HL-60 (cell line): ENCODE measurements around the gene TTYH2.

Experiments
- DNase-seq, 2 experiments: peaks; one replicate each; pipeline ENCODE4 v3.0.0-alpha.2; 2010 to 2020; ENCODE audit warnings: low read depth in 1 of 2, low spot score in 1 of 2
- H3K27ac ChIP-seq: fragments of 250-450 bp; sonication (Bioruptor Pico); replicated peaks from 2 replicates; pipeline ENCODE4 v1.5.1; 2020; ENCODE audit warnings: mild to moderate bottlenecking, moderate library complexity
- H3K27me3 ChIP-seq: fragments of 250-450 bp; sonication (Bioruptor Pico); 2 replicates; pipeline ENCODE4 v1.5.1; 2021; ENCODE audit warnings: mild to moderate bottlenecking, moderate library complexity; ENCODE audit not compliant: insufficient read depth, poor library complexity, severe bottlenecking
- H3K4me3 ChIP-seq: replicated peaks from 2 replicates; pipeline ENCODE4 v1.5.1; 2011; ENCODE audit warnings: mild to moderate bottlenecking, control low read depth, low read length; ENCODE audit not compliant: insufficient read depth
- GABPA ChIP-seq: IDR thresholded peaks from 2 replicates; pipeline ENCODE4 v1.6.1; 2012; ENCODE audit warnings: low read depth
- POLR2AphosphoS5 ChIP-seq: IDR thresholded peaks from 2 replicates; pipeline ENCODE4 v1.6.1; 2012; ENCODE audit warnings: low read depth
- SPI1 ChIP-seq: IDR thresholded peaks from 2 replicates; pipeline ENCODE4 v1.6.1; 2012; ENCODE audit warnings: low read depth, mild to moderate bottlenecking, borderline replicate concordance
- TF ChIP-seq, protein P1 (sequence below): IDR thresholded peaks from 2 replicates; pipeline ENCODE4 v1.6.1; 2012; ENCODE audit warnings: low read depth; ENCODE audit not compliant: insufficient replicate concordance
- TF ChIP-seq, protein P2 (sequence below): IDR thresholded peaks from one replicate; pipeline ENCODE4 v1.5.1; 2011; ENCODE audit warnings: low read length, control low read depth, inconsistent platforms; ENCODE audit not compliant: insufficient read depth

Gene TTYH2

DNA sequence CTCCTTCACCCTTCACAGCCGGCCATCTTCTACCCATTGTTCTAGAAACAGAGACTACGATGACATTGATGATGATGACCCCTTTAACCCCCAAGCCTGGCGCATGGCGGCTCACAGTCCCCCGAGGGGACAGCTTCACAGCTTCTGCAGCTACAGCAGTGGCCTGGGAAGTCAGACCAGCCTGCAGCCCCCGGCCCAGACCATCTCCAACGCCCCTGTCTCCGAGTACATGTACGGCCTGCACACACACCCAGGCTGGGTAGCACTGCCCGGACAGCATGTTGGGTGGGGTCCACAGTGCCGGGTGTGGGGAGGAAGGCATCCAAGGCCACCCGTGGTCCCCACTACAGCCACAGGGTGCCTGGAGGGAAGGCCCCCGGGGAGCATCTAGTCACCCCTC lies 39.7 kb downstream of the TTYH2 start:
- no peak for DNase-seq
- H3K4me3 ChIP-seq: no peak overlapping the region
- H3K27me3 ChIP-seq: no peaks in the 10 kb centered on the region
- TF ChIP-seq, protein P1, sequence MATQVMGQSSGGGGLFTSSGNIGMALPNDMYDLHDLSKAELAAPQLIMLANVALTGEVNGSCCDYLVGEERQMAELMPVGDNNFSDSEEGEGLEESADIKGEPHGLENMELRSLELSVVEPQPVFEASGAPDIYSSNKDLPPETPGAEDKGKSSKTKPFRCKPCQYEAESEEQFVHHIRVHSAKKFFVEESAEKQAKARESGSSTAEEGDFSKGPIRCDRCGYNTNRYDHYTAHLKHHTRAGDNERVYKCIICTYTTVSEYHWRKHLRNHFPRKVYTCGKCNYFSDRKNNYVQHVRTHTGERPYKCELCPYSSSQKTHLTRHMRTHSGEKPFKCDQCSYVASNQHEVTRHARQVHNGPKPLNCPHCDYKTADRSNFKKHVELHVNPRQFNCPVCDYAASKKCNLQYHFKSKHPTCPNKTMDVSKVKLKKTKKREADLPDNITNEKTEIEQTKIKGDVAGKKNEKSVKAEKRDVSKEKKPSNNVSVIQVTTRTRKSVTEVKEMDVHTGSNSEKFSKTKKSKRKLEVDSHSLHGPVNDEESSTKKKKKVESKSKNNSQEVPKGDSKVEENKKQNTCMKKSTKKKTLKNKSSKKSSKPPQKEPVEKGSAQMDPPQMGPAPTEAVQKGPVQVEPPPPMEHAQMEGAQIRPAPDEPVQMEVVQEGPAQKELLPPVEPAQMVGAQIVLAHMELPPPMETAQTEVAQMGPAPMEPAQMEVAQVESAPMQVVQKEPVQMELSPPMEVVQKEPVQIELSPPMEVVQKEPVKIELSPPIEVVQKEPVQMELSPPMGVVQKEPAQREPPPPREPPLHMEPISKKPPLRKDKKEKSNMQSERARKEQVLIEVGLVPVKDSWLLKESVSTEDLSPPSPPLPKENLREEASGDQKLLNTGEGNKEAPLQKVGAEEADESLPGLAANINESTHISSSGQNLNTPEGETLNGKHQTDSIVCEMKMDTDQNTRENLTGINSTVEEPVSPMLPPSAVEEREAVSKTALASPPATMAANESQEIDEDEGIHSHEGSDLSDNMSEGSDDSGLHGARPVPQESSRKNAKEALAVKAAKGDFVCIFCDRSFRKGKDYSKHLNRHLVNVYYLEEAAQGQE: no peak
- TF ChIP-seq GABPA (no peak), POLR2AphosphoS5 (no peak), SPI1 (no peak)
- no peak overlapping the region for H3K27ac ChIP-seq

DNA sequence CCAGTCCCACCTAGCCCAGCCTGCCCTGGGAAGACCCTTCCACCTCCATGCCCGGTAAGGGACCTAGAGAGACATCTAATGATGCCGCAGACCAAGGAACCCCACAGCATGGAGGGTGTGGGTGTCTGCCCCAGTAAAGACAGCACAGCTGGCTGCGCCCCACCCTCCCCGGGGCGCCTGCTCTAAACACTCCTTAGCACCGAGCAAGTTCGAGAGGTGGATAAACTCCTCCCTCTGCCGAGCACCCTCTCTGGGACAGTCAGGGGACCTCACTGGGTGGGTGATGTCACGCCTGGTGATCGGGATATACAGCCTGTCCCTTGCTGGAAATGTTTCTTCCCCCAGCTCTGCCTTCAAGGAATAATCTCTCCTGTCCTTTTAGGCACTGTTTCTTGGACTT lies 43.9 kb downstream of the TTYH2 start:
- H3K4me3 ChIP-seq: no peak overlapping the region
- H3K27me3 ChIP-seq: no peaks in the 10 kb centered on the region
- no peak for DNase-seq
- H3K27ac ChIP-seq: no peak overlapping the region
- TF ChIP-seq, protein P1: no peak

DNA sequence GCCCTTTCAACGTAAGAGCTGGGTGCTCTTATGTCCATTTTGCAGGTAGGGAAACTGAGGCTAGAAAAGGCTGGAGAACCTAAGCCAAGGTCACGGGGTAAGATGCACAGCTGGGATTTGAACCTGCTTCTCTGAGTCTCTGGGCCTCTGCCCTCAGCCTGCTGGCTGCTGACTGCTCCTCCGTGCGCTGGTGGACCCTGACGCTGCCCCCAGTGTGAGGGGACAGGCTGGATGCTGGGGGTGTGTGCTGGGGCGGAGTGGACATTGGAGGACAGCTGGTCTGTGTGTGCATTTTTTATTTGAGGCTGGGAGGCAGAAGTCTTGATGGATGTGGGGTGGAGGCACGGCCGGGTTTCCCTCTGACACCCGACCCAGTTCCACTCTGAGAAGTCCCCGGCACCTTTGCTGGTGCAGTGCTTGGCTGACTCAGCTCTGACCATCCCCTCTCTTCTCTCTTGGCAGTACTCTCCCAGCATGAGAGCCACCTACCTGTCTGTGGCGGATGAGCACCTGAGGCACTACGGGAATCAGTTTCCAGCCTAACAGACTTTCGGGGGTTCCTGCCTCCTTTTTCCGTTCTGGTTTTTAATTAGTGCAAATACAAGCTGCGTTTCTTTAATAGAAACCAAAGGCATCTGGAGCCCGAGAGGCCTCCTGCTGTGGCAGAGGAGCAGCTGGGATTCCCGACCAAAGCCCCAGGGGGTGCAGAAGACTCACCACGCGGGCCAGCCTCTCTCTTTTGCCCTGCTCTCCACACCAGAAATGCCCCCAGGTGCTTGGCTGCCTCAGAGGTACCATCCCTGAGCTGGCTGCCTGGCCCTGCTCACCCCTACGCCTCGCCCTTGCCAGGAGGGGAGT lies 46.5 kb downstream of the TTYH2 start:
- no peak for DNase-seq
- Histone ChIP-seq H3K4me3 (no peak overlapping the region), H3K27me3 (no peaks in the 10 kb centered on the region), H3K27ac (no peak overlapping the region)
- TF ChIP-seq POLR2AphosphoS5 (no peak), SPI1 (no peak), GABPA (no peak)
- TF ChIP-seq, protein P2, sequence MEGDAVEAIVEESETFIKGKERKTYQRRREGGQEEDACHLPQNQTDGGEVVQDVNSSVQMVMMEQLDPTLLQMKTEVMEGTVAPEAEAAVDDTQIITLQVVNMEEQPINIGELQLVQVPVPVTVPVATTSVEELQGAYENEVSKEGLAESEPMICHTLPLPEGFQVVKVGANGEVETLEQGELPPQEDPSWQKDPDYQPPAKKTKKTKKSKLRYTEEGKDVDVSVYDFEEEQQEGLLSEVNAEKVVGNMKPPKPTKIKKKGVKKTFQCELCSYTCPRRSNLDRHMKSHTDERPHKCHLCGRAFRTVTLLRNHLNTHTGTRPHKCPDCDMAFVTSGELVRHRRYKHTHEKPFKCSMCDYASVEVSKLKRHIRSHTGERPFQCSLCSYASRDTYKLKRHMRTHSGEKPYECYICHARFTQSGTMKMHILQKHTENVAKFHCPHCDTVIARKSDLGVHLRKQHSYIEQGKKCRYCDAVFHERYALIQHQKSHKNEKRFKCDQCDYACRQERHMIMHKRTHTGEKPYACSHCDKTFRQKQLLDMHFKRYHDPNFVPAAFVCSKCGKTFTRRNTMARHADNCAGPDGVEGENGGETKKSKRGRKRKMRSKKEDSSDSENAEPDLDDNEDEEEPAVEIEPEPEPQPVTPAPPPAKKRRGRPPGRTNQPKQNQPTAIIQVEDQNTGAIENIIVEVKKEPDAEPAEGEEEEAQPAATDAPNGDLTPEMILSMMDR: no peak
- TF ChIP-seq, protein P1: no peak

DNA sequence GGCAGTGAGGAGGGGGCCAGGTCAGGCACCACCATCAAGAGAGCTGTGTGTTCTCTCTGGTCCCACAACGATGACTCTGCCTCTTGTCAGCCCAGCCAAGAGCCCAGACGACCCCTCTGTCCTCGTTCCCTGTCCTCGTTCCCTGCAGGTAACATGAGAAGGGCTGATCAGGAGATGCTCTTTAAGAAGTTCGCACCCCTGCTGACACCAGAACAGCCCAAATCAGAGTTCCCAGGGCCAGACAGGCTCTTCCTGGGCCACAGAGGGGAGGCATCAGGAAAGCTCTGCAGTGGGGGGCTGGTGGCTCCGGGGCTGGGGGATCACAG lies 47.1 kb downstream of the TTYH2 start:
- Histone ChIP-seq H3K27ac (no peak overlapping the region), H3K4me3 (no peak overlapping the region), H3K27me3 (no peaks in the 10 kb centered on the region)
- TF ChIP-seq, protein P1: no peak
- TF ChIP-seq, protein P2: no peak
- TF ChIP-seq SPI1 (no peak), GABPA (no peak), POLR2AphosphoS5 (no peak)
- no peak for DNase-seq
